NCI-H2081 (cell line): Measurements from ENCODE around the gene BLOC1S2.
"Not testable (repeated sequence)": the region's sequence is repeated elsewhere in the genome, so short reads cannot be mapped to it uniquely, and the experiment has no call there.

Experiments used
- DNase-seq, 2 experiments: peaks; one replicate each; lab custom pipeline; 2025; lab: John Stamatoyannopoulos, UW

The BLOC1S2 gene

GRCh38 chr10:100291356-100291755 lies 4.9 kb upstream of the BLOC1S2 start:
- DNase-seq: no peak

DNA sequence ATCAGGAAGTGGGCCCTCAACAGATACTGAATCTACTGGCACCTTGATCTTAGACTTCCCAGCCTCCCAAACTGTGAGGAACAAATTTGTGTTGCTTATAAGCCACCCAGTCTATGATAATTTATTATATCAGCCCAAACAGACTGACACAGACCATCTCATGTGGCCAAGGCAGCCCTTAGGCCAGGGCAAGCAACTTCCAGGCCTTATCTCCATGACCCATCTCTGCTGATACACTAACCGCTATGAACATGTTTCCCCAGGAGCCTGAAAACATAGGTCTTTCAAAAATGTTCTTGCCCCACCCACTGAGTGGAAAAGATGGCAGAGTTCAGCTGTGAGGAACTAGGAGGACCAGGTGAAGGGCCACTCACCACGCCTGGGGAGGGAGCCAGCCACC lies 3.2 kb upstream of the BLOC1S2 start:
- DNase-seq: no peak

- no peak for DNase-seq
Measured at GRCh38 chr10:100288196-100288595, 1.7 kb upstream of the BLOC1S2 start.

DNA sequence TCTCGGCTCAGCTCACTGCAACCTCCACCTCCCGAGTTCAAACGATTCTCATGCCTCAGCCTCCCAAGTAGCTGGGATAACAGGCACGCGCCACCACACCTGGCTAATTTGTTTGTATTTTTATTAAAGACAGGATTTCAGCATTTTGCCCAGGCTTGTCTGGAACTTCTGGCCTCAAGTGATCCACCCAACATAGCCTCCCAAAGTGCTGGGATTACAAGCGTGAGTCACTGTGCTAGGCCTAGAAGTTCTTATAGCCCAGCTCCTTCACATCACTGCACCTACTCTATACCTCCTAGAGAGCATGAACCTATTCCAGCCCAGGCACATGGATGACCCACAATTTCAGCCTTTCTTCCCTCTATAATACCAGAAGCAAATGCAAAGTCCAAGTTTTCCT lies 1.3 kb upstream of the BLOC1S2 start:
- no peak for DNase-seq

GRCh38 chr10:100285326-100285725 lies 1.2 kb downstream of the BLOC1S2 start:
- not testable (repeated sequence) for DNase-seq

GRCh38 chr10:100282907-100283306 lies 3.6 kb downstream of the BLOC1S2 start:
- no peak for DNase-seq

DNA sequence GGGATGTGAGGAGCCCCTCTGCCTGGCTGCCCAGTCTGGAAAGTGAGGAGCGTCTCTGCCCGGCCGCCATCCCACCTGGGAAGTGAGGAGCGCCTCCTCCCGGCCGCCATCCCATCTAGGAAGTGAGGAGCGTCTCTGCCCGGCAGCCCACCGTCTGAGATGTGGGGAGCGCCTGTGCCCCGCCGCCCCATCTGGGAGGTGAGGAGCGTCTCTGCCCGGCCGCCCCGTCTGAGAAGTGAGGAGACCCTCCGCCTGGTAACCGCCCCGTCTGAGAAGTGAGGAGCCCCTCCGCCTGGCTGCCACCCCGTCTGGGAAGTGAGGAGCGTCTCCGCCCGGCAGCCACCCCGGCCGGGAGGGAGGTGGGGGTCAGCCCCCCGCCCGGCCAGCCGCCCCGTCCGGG lies 9.5 kb downstream of the BLOC1S2 start:
- DNase-seq: not testable (repeated sequence)

DNA sequence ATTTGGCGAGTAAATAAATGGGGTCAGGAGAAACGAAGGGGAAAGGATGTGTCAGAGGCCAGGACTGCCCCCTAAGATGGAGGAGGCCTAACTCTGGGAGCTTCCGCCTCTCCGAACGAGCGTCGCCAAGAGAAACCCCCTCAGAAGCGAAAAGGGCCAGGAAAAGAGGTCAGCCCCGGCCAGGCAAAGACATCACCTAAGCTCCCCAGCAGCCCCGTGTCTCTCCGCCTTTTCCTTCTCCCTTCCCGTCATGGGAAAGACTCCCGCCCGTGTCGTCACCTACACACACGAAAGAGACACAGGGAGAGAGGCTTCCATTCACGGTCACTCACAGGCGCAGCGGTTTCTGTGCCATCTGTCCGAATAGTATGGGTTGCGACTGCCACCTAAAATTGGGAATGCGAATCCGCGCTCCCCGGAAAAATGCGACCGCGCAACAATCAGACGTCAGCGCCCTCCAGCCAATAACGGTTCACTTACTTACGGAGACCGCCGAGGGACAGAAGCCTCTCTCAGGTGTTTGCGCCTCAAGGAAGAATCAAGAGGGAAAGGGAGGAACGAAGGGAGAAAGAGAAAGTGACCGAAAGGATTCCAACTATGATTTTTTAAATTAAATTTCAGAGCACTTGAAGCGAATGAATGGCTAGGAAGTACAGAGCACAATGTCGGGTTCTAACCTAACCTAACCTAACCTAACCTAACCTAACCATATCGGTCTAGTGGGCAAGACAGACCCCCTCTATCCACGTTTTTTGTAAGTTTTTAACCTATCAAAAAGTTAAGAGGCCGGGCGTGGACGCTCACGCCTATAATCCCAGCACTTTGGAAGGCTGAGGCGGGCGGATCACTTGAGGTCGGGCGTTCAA lies 19.0 kb downstream of the BLOC1S2 start, which contains the start of gene CWF19L1:
Gene CWF19L1, minus strand, starts transcription at position 400 of the 866 bp plus-strand sequence. Its CDS starts 45 bp downstream, at position 355.
- peak; percentile 47 to 79 for DNase-seq

DNA sequence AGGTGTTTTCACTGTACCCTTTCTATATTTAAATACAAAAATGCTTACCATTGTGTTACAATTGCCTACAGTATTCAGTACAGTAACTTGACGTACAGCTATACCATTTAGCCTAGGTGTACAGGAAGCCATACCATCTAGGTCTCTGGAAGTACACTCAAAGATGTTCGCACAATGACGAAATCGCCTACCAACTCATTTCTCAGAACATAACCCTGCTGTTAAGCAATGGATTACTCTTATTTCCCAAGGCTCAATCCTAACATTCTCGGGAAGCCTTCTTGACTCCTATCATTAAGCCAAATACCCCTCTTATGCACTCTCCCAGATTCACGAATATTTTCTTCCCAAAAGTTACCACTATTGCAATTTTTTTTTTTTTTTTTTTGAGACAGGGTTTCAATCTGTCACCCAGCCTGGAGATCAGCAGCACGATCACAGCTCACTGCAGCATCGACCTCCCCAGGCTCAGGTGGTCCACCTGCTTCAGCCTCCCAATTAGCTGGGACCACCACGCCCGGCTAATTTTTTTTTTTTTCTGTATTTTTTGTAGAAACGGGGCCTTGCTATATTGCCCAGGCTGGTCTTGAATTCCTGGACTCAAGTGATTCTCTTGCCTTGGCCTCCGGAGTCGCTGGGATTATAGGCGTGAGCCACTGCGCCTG lies 20.5 kb downstream of the BLOC1S2 start:
- DNase-seq: no peak

DNA sequence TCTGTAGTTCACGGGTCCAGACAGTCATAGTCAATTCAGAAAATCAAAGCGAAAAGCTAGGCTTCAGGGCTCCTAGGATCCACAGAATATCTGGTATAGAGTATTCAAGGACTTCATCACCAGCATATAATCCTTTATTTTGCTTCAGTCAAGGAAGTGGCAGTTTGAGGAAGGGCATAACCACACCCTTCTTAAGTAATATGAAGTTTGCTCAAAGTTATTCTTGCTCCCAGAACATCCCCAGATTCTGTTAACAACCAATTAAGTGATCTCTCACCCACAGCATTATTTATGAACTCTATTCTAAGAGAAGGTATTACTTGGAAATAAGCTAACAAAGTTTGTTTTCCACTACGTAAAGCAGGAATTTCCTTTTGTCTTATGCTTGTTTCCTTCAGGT lies 32.3 kb downstream of the BLOC1S2 start:
- no peak for DNase-seq

GRCh38 chr10:100253041-100253440 lies 33.4 kb downstream of the BLOC1S2 start:
- no peak for DNase-seq

- DNase-seq: no peak
Measured at GRCh38 chr10:100248820-100249219, 37.7 kb downstream of the BLOC1S2 start.

GRCh38 chr10:100245484-100246220 lies 40.8 kb downstream of the BLOC1S2 start:
- DNase-seq: no peak

DNA sequence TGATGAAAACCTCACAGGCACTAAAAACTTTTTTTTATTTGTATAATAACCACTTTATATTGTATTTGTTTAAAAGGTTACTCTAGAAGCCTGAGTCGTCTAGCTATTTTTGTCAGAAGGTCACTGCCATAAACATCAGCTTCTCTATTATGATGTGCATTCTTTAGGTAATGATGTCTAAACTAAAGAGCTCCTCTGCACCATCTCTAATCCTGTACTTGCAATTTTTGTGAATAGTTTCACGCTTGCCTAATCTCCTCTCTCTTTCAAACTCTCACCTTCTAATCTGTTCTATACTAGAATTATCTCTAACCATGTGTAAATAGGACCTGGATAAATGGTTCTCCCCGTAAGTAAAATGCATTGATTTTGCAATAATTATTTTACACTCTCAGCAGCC lies 46.6 kb downstream of the BLOC1S2 start:
- DNase-seq: no peak

GRCh38 chr10:100238429-100238828 lies 48.1 kb downstream of the BLOC1S2 start:
- DNase-seq: no peak

GRCh38 chr10:100232101-100232500 lies 54.4 kb downstream of the BLOC1S2 start:
- DNase-seq: no peak

GRCh38 chr10:100229819-100230422 lies 56.6 kb downstream of the BLOC1S2 start:
- no peak for DNase-seq

GRCh38 chr10:100223879-100224278 lies 62.6 kb downstream of the BLOC1S2 start:
- no peak for DNase-seq
